Skin epidermis (tissue), 12 donors: Measurements from ENCODE around the gene MYH10.

Experiments
- H3K27ac ChIP-seq, 21 experiments: fragments of 200-600 bp; sonication (generic) in 11 of 21; one replicate each; pipeline ENCODE4 v1.5.0; 2020; ENCODE audit warnings: mild to moderate bottlenecking in 3 of 21, inconsistent platforms in 2 of 21, moderate library complexity in 2 of 21
- H3K4me3 ChIP-seq, 7 experiments: fragments of 200-600 bp; sonication (generic) in 2 of 7; one replicate each; pipeline ENCODE4 v1.5.0; 2020; ENCODE audit warnings: inconsistent platforms in 2 of 7, mild to moderate bottlenecking in 2 of 7, moderate library complexity in 1 of 7

MYH10 gene

DNA sequence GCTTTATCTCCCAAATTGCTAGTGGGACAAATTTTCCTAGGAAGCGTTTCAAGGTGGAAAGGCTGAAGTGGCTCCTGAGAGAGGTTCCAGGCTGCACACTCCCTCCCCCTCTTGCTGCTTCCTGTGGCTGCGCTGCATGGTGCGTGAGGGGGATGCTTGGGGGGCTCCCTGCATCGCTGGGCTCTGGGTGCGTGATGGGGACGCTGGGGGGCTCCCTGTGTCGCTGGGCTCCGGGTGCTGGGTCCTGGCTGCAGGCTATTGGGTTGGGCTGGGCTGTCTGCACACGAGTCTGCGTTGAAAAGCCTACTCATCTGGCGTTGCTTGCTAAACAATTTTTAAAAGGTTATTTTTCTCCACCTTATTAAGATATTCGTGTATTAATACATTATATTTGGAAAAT is 164.8 kb downstream of the MYH10 start:
- peak overlapping the region in 11 of 21 experiments; percentile 3 to 66 (median 55) for H3K27ac ChIP-seq
- no peak overlapping the region for H3K4me3 ChIP-seq

DNA sequence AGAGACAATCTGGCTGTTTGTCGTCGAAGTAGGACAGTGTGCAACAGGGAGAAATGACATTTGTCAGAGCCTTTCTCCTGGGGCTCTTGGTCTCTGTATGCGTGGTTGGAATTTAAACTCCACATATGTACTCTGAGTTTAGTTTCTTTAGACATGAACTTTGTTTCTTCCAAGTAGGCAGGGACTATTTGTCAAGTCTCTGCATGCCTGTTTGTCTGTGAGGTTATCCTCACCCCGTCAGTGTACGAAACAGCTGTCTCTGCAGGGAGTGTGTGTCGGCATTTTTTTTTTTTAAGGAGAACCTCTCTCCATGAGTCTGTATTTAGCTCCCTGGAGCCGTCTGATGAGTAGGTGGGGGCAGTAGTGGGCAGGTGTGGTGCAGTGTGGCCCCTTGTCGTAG is 165.2 kb downstream of the MYH10 start:
- H3K27ac ChIP-seq, result peak overlapping the region in 14 of 21 experiments; percentile 3 to 66 (median 35)

DNA sequence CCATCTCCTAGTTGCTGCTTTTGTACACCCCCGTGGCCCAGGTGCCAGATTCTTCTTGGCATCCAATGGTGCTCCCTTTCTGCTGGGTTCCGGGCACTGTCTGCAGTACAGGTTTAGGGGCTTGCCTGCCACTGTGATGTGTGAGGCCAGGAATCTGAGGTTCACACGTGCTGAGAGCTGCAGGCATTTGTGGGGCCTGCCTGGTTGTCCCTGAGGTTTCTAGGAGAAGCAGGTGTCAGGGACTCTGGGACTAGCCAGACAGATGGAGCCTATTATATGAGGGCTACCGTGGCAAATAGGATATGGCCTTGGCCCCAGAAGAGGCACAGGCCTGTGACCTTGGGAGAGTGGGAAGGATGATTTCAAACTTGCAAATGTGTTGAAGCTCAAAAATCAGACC is 165.6 kb downstream of the MYH10 start:
- Histone ChIP-seq H3K27ac (peak overlapping the region in 13 of 21 experiments; percentile 3 to 66 (median 28)), H3K4me3 (no peak overlapping the region)

More for the DNA sequence above, 165.2 kb downstream of the MYH10 start:
- H3K4me3 ChIP-seq, result no peak overlapping the region

DNA sequence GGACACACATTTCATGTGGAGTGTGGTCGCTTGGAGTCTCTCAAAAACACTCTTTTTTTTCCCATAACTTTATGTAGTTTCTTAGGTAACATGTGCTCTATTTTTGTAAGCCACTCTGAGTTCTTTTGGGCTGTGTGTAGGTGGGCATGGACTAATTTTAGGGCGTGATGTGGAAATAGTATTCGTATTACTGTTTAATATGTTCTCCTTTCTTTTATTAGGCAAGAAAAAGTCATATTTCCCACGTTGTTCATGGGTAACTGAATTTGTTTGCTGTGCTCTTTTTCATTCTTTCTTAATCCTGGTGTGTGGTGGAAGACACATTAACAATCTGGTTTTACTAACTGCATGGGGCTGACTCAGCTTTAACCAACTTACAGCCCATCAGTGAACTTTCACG is 167.4 kb downstream of the MYH10 start:
- Histone ChIP-seq H3K27ac (peak overlapping the region in 4 of 21 experiments; percentile 4 to 49 (median 24)), H3K4me3 (no peak overlapping the region)

DNA sequence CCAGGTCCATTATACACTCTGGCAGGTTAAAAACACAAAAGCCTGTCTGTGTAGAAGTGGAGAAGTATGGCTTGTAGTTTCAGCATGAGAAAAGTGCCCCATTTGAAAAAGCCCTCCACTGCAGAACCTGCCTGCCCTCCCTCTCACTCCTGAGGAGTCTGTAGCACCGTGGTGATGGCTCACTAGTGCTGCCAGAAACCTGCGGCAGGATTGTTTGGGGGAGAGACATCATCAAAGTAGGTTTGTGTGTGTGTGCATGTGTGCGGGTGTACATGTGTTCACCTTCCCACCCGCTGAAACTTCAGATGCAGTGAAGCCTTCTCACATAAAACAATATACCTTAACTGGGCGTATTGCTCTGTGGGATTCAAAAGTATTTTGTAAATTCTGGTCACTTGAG is 168.0 kb downstream of the MYH10 start:
- no peak overlapping the region for H3K4me3 ChIP-seq
- H3K27ac ChIP-seq, result peak overlapping the region in 3 of 21 experiments; percentile 11 to 49 (median 37)

DNA sequence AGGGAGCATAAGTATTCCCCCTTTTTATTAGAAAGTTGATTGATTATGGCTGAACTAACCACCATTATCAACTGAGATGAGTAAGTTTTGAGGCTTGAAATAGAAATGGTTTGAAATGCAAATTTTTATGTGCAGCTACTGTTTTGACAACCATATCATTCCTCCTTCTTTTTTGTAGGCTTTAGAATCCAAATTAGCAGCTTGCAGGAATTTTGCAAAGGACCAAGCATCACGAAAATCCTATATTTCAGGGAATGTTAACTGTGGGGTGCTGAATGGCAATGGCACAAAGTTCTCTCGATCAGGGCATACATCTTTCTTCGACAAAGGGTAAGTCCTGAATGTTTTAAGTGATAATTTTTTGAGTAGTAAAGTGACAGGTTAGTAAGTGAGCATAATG is 170.7 kb downstream of the MYH10 start:
- Histone ChIP-seq H3K4me3 (no peak overlapping the region), H3K27ac (no peak overlapping the region)

DNA sequence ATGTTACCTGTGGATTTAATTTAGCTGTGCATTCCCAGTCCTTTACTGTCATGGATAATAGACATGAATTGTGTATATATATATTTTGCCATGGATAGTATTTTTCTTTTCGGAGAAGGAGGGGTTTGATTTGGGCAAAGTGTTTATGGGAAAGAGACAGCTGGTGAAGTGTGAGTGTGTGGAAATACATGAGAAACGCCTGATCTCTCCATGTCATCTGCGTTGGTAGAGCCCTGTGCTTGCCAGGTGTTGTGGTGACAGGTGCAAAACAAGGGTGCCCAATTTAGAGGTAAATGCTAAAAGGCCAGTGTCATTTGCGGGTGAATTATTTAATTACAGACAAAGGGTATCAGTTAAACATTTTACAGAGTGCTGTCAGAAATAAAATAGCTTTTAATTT is 171.4 kb downstream of the MYH10 start:
- Histone ChIP-seq H3K27ac (no peak overlapping the region), H3K4me3 (no peak overlapping the region)

DNA sequence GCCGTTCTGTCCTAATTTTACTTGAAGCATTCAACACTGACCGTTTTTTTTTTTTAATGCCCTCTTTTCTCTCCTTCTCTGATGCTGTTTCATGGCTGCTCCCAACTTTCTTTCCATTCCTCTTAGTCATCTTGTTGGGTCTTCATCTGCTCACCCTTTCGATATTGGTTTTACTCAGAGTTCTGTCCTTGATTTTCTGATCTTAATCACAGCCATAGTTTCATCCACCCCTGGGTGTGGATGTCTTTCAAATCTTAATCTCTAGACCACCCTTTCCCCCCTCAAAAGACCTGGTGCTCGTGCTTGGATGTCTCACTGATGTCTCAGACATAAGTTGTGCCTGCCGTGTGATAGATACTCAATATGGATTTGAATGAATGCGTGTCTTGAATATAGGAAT is 172.4 kb downstream of the MYH10 start:
- no peak overlapping the region for H3K27ac ChIP-seq
- H3K4me3 ChIP-seq, result no peak overlapping the region

DNA sequence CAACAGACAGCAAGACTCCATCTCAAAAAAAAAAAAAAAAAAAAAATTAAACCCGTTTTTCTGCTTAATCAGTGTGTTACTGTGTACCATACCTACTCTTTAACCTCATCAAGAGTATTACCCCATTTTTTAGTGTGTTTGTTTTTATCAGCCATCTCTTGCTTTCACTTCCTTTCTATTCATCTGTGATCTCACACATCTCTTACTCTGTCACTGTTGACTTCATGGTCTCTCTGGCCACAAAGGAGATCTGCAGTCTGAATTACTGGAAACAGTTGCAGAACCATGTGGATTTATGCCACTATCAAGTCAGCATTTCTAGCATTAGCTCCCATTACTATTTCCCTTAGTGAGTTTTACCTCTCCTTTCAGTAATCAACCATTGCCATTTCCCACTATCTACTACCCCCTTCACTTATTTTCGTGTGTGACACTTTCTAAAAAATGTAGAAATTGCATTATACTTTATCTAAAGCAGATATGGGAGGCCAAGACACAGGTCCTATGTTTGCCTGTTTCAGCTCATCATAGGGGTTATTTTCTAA is 174.8 kb downstream of the MYH10 start:
- Histone ChIP-seq H3K4me3 (no peak overlapping the region), H3K27ac (no peak overlapping the region)

DNA sequence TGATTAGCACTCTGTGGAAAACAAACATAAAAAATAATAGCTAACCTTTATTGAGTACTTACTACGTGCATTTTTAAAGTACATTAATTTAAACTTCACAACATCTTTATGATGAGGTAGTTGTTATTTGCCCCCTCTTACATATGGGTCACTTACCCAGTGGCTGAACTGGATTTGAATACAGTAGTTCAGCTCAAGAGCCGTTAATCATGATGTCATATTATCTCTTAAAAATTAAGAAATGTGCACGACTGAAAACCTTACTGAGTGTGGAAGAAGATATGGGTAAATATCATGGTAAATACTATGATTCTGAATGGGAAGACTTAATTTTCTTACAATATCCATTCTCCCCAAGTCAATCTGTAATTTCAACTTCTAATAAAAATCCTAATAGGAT is 177.2 kb downstream of the MYH10 start:
- no peak overlapping the region for H3K4me3 ChIP-seq
- H3K27ac ChIP-seq, result no peak overlapping the region

DNA sequence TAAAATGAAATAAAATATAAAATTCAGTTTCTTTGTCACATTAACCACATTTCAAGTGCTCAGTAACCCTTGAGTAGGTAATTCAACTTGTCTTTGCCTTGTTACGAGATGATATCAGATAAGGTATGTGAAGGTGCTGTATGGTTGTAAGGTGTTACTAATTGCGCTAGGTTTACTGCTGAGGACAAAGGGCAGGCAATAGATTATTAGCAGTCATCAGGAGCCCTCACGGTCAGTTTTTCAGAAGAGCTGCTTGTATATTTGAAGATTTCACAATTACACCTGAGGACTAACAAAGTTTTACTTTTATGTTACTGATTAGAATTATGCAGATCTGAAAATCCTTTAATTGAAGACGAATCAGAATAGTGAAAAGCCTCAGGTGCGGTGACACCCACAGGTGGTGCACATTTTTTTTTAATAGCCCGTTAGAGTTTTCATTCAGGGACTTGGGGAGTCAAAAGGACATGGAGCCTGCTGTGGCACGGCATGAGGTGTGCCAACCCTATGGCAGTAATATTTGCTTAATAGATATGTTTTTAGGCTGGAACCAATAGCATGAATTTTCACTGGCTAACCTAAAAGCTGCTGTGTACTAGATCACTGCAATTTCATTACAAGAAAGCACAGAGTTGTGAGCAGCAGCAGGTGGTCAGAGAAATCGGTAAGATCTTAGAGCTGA is 178.5 kb downstream of the MYH10 start:
- H3K27ac ChIP-seq, result no peak overlapping the region
- no peak overlapping the region for H3K4me3 ChIP-seq

DNA sequence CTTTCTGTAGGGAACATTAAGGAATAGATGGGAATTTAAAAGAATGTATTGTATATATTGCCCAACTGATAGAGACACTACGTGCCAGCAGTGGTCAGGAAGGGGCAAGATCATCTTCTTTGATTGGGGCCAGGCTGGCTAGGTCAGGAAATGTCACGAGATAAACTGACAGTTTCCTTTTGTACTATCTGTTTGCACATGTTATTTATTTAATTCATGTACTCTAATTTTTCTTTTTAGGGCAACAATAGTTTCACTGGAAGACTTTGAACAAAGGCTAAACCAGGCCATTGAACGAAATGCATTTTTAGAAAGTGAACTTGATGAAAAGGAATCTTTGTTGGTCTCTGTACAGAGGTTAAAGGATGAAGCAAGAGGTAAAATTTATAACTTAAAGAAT is 182.2 kb downstream of the MYH10 start:
- H3K4me3 ChIP-seq, result no peak overlapping the region
- no peak overlapping the region for H3K27ac ChIP-seq

DNA sequence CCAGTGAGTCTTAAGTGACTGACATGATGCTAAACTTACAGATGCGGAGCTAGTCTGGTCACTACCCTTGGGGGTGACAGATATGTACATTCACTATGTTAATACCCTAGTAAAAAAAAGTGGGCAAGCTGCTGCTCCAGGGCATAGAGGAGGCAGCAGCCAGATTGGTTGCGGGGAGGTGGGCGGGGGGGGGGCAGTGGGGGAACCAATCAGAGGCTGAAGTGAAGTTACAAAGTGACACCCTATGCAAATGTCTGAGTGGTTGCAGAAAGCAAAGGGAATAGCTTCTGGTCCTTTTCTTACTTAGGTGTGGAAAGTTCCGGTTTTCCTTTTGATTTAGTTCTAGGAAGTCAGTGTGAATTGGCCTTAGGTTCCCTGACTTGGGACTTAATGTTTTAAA is 182.7 kb downstream of the MYH10 start:
- Histone ChIP-seq H3K27ac (no peak overlapping the region), H3K4me3 (no peak overlapping the region)

DNA sequence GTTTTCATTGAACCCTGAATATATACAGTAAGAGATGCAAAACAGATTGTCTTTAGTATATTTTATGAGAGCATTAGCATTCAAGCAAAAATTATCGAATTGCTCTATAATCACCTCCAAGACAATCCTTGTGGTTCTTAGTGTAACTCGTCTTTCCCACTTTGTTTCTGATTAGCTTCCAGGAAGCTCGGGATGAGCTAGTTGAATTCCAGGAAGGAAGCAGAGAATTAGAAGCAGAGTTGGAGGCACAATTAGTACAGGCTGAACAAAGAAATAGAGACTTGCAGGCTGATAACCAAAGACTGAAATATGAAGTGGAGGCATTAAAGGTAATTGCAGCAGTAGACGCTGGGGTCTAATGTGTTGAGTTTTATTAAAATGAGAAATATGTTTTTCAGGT is 185.0 kb downstream of the MYH10 start:
- Histone ChIP-seq H3K27ac (no peak overlapping the region), H3K4me3 (no peak overlapping the region)

DNA sequence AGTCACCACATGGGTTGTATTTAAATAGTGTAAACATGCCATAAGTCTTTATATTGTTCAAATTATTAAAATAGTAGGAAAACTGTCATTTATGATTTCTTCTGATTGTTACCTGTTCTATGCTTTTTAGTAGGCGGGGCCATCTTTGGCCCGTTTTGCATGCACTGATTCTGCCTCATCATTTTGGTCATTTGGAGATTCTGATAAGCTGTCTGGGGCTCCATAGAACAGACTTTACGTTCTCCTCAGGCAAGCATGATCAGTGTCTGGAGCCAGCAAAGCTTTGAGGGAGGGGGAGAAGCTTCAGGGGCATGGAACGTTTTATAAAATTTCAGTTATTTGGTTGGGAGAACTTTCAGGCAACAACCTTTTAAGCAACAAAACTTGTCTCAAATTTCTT is 186.0 kb downstream of the MYH10 start:
- no peak overlapping the region for H3K4me3 ChIP-seq
- H3K27ac ChIP-seq, result no peak overlapping the region

DNA sequence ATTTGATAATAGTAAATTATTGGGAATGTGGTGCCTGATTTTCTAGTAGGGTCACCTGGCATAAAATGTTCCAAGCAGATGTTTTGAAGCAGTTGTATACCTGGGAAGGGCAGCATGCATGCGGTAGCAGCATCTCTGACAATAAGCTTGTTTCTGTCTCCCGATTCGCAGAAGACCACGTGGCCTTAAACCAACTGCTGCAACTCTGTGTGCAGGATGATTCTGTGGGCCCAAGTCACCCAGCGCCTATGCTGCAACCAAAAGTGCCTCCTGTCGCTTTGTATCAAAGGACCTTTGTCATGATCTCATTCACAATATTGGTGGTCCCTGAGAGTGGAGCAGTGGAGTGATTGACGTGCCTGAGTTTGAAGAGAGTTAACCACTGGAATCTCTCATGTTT is 186.8 kb downstream of the MYH10 start:
- H3K4me3 ChIP-seq, result no peak overlapping the region
- no peak overlapping the region for H3K27ac ChIP-seq

DNA sequence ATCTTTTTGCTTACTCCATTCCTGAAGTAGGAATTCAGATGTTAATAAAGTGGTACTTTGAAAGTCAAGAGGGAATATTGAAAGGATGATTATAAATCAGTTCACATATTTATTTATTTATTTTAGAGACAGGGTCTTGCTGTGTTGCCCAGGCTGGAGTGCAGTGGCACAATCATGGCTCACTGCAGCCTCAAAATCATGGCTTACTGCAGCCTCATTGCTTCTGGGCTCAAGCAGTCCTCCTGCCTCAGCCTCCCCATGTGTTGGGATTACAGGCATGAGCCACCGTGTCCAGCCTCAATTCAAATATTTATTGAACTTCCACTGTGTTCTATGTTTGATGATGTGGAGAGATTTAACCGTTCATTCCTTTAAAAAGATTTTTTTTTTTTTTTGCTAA is 188.2 kb downstream of the MYH10 start:
- no peak overlapping the region for H3K27ac ChIP-seq
- H3K4me3 ChIP-seq, result no peak overlapping the region

DNA sequence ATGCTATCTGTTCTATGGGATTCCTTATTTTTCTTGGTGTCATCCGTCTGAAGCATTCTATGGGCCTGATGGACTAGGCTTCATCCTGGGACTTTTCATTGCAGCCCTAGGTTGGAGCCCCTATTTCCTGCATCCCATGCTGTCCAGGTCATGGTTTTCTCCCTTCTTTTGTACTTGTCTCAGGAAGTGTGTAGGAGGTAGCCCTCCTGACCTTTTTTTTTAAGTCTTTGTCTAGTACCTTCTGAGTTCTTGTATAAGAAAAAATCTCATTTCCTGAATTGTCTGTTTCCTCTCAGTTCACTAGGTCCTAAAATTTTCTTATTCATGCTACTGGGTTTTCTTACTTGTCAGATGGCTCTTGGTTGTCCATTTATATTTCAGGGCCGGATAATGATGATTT is 188.8 kb downstream of the MYH10 start:
- no peak overlapping the region for H3K27ac ChIP-seq
- no peak overlapping the region for H3K4me3 ChIP-seq

DNA sequence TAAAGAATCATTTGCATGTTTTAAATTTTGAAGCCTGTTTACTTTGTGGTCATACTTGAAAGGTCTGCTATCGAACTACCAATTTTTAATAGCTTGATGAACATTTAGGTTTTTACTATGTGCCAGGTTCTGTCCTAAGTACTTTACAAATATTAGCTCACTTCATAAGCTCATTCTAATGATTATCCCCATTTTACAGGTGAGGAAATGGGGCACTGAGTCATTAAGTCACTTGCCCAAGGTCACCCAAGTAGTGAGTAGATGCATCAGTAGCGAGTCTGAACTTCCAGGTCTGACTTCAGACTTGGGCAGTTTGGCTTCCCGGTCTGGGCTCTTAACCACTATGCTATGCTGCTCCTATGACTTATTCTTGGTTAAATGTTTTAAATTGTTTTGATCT is 190.8 kb downstream of the MYH10 start:
- Histone ChIP-seq H3K27ac (no peak overlapping the region), H3K4me3 (no peak overlapping the region)

DNA sequence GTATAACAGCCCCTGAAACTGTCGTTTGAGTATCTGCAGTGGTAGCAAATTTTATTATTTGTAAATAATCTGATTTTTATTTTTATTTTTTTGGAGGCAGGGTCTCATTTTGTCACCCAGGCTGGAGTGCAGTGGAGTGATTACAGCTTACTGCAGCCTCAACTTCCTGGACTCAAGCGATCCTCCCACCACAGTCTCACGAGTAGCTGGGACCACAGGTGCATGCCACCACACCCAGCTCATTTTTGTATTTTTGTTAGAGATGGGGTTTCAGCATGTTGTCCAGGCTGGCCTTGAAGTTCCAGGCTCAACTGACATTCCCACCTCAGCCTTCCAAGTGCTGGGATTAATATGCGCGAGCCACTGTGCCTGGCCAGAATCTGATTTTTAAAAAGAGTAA is 192.1 kb downstream of the MYH10 start:
- Histone ChIP-seq H3K4me3 (no peak overlapping the region), H3K27ac (no peak overlapping the region)

DNA sequence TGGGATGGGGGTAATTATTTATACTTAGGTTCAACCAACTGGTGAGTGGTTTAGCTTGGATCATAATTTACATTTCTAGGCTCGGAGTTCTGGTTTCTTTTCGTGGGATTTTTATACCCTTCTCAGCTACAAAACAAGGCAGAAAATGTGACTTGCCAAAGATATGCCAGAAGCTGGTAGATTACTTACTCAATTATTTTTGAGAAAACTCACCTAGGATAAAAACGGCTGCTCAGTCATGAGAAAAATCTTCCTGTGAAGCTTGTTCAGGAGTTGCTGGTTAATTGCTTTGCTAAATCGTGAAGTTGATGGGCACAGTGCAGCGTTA is 193.7 kb downstream of the MYH10 start:
- peak overlapping the region; percentile 69 to 100 (median 91) for H3K4me3 ChIP-seq
- H3K27ac ChIP-seq, result peak overlapping the region in 19 of 21 experiments; percentile 95 to 100 (median 99)
